ENCODE data around the gene CALR3.

- TF ChIP-seq CTCF (IDR thresholded peaks at IDR 0.05; ENCODE audit: low read depth, low read length, poor library complexity, severe bottlenecking) = no peak
- TF ChIP-seq EZH2phosphoT487 (IDR thresholded peaks at IDR 0.05; ENCODE audit: borderline replicate concordance, low read length) = no peak
Observed at GRCh38 chr19:16525751-16526481, 29.9 kb upstream of the CALR3 start.
